Keratinocyte (primary cell): ENCODE results near the gene KCNG2.

Source experiments
- EZH2 ChIP-seq: IDR thresholded peaks from one replicate; pipeline ENCODE4 v1.6.1; 2012; ENCODE audit warnings: inconsistent platforms, mild to moderate bottlenecking, low read length, moderate library complexity
- TF ChIP-seq, protein P1 (sequence below), 3 experiments: IDR thresholded peaks in 1 of 3; conservative IDR thresholded peaks in 1 of 3; optimal IDR thresholded peaks in 1 of 3; 2 replicates in 2 of 3; 3 replicates in 1 of 3; pipeline versions ENCODE3 to v1.5.1; 2011; ENCODE audit warnings: low read length in 3 of 3, mild to moderate bottlenecking in 3 of 3, moderate library complexity in 2 of 3, control low read depth in 1 of 3, inconsistent platforms in 1 of 3; ENCODE audit not compliant: insufficient read depth in 2 of 3; ENCODE audit errors: extremely low read depth in 1 of 3

DNA sequence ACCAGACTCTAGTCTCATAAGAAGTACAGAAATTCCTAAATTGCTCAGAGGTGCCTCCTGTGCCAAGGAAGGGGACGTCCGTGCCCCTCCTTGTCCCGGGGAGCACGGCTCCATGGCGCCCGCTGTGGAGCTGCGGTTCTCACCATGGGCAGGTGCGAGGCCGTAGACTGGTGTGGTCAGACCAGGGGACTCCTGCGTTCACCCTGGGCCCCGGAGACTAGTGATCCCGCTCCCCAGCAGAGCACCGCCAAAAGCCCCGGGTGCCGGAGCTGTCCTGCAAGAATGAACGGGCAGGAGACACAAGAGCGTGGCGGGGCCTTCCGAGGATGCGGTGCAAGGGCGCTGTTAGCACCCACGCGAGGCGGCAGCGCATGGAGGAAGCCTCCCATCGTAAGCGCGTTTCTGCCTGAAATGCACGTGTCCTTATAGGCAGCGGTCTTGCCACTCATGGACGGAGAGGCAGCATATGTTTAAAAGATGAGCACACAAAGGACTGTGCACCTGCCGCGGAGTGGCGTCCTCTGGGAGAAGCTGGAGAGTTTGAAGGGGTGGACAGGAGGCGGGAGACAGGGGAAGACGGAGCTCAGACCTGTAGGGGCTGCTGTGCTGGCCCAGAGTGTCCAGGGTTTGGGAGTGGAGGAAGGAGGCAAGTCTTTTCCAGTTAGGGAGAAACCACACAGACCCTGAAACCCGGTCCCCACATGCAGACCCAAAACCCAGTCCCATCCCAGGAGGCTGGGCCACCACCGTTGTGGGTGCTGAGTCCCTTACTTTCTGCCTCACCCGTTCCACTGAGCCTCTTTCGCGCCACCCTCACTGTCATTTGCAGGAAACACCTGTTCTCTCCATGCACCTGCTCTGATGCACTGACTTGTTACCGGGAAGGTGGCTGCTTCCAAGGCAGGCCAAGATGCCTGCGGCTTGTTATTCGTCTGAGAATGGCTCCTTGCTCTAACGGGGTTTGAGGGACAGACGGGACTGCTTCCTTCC, 7.5 kb upstream of the KCNG2 start:
- TF ChIP-seq, protein P1, sequence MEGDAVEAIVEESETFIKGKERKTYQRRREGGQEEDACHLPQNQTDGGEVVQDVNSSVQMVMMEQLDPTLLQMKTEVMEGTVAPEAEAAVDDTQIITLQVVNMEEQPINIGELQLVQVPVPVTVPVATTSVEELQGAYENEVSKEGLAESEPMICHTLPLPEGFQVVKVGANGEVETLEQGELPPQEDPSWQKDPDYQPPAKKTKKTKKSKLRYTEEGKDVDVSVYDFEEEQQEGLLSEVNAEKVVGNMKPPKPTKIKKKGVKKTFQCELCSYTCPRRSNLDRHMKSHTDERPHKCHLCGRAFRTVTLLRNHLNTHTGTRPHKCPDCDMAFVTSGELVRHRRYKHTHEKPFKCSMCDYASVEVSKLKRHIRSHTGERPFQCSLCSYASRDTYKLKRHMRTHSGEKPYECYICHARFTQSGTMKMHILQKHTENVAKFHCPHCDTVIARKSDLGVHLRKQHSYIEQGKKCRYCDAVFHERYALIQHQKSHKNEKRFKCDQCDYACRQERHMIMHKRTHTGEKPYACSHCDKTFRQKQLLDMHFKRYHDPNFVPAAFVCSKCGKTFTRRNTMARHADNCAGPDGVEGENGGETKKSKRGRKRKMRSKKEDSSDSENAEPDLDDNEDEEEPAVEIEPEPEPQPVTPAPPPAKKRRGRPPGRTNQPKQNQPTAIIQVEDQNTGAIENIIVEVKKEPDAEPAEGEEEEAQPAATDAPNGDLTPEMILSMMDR (optimal IDR thresholded peaks at IDR 0.05 in 1 of 3, IDR thresholded peaks at IDR 0.05 in 1 of 3, conservative IDR thresholded peaks at IDR 0.05 in 1 of 3; ENCODE audit: extremely low read depth in 1 of 3, insufficient read depth in 2 of 3, low read length in 3 of 3), result no peak
- no peak for TF ChIP-seq EZH2
